DOHH2 (cell line): ENCODE measurements around the gene INHBB.
"Not testable (repeated sequence)": the region's sequence is repeated elsewhere in the genome, so short reads cannot be mapped to it uniquely, and the experiment has no call there.

Source experiments
- H3F3A ChIP-seq: fragments of 200-600 bp; sonication (generic), shearing (Covaris generic); 2 replicates; pipeline ENCODE4 v1.6.0; 2016; ENCODE audit warnings: antibody characterized with exemption, mild to moderate bottlenecking; ENCODE audit not compliant: control insufficient read depth, insufficient read depth
- H3K27ac ChIP-seq: fragments of 200-600 bp; sonication (generic); 2 replicates; pipeline ENCODE4 v1.5.1; 2014; ENCODE audit warnings: low read depth, mild to moderate bottlenecking, low read length, moderate library complexity
- H3K27me3 ChIP-seq: fragments of 200-600 bp; sonication (generic); 2 replicates; pipeline ENCODE4 v1.6.1; 2014; ENCODE audit warnings: mild to moderate bottlenecking, low read length, mixed read lengths; ENCODE audit not compliant: control insufficient read depth
- H3K36me3 ChIP-seq: fragments of 200-600 bp; sonication (generic); 2 replicates; pipeline ENCODE4 v1.6.1; 2014; ENCODE audit warnings: mild to moderate bottlenecking, low read length, moderate library complexity, mixed read lengths; ENCODE audit not compliant: control insufficient read depth
- H3K4me1 ChIP-seq: fragments of 200-600 bp; sonication (generic); 2 replicates; pipeline ENCODE4 v1.6.1; 2014; ENCODE audit warnings: mild to moderate bottlenecking, low read length, mixed read lengths; ENCODE audit not compliant: control insufficient read depth
- H3K4me2 ChIP-seq: fragments of 200-600 bp; sonication (generic); 2 replicates; pipeline ENCODE4 v1.6.0; 2014; ENCODE audit warnings: mild to moderate bottlenecking, low read length, moderate library complexity
- H3K4me3 ChIP-seq: fragments of 200-600 bp; sonication (generic); 2 replicates; pipeline ENCODE4 v1.5.1; 2014; ENCODE audit warnings: mild to moderate bottlenecking, low read length, mixed read lengths
- H3K79me2 ChIP-seq: fragments of 200-600 bp; sonication (generic); 2 replicates; pipeline ENCODE4 v1.6.1; 2014; ENCODE audit warnings: mild to moderate bottlenecking, low read length, mixed read lengths; ENCODE audit not compliant: control insufficient read depth
- H3K9me2 ChIP-seq: fragments of 200-600 bp; sonication (generic); replicated peaks from 2 replicates; pipeline ENCODE4 v1.6.1; 2014; ENCODE audit warnings: mild to moderate bottlenecking, low read length, mixed read lengths; ENCODE audit not compliant: control insufficient read depth
- H3K9me3 ChIP-seq: fragments of 200-600 bp; sonication (generic); 2 replicates; pipeline ENCODE4 v1.6.1; 2014; ENCODE audit warnings: antibody characterized with exemption, low read length, mixed read lengths; ENCODE audit not compliant: control insufficient read depth, insufficient read depth
- H4K20me1 ChIP-seq: fragments of 200-600 bp; sonication (generic); 2 replicates; pipeline ENCODE4 v1.6.0; 2014; ENCODE audit warnings: low read depth, mild to moderate bottlenecking, antibody characterized with exemption, low read length, moderate library complexity; ENCODE audit not compliant: control insufficient read depth, insufficient read depth
- EZH2phosphoT487 ChIP-seq: fragments of 200-600 bp; sonication (generic); IDR thresholded peaks from 2 replicates; pipeline ENCODE4 v1.6.1; 2017; ENCODE audit warnings: borderline replicate concordance, mild to moderate bottlenecking, antibody characterized with exemption, low read length, moderate library complexity, mixed read lengths
- TF ChIP-seq, protein P1 (sequence below): fragments of 200-600 bp; sonication (generic); IDR thresholded peaks from one replicate; pipeline ENCODE4 v1.5.1; 2014; ENCODE audit warnings: antibody characterized with exemption, mild to moderate bottlenecking, low read depth, low read length; ENCODE audit not compliant: poor library complexity, severe bottlenecking

The INHBB gene

GRCh38 chr2:120389036-120389391, 43.1 kb downstream of the INHBB start:
- H3K4me2 ChIP-seq = no peak overlapping the region

DNA sequence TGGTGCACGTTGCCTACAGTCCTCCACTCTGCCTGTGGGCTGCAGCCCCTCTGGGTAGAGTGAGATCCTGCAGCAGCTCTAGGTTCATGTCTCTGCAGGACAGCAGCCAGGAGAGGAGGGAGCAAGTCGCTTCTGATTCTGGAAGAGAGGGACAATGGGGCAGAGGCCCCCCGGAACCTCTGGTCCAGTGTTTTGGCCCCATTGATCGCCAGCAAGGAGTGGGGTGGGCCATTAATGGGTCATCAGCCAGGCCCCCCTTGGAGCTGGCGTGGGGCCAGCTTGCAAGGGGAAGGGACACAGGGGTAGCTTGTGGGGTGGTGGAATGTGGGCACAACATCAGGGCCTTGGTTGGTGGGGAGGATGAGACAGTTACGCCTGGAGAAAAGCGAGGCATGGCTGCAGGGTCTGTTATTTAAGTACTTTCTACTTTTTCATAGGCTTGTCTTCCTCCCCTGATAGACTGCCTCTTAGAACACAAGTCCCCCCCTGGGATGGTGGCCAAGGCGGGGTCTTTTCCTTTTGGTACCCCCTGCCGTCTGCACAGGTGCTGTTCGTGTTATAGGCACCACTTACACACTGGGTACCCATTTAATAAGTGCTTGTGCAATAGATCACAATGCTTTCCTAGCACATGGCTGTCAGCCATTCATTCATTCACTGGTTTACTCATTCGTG, 44.6 kb downstream of the INHBB start:
- H3K9me3 ChIP-seq = no peaks in the 10 kb centered on the region
- no peak overlapping the region for H3K27ac ChIP-seq
- no peaks in the 10 kb centered on the region for H3K79me2 ChIP-seq
- no peaks in the 10 kb centered on the region for H3K9me2 ChIP-seq
- no peaks in the 10 kb centered on the region for H3K27me3 ChIP-seq
- no peaks in the 10 kb centered on the region for H4K20me1 ChIP-seq
- H3F3A ChIP-seq = no peaks in the 10 kb centered on the region
- no peaks in the 10 kb centered on the region for H3K4me1 ChIP-seq
- TF ChIP-seq, protein P1, sequence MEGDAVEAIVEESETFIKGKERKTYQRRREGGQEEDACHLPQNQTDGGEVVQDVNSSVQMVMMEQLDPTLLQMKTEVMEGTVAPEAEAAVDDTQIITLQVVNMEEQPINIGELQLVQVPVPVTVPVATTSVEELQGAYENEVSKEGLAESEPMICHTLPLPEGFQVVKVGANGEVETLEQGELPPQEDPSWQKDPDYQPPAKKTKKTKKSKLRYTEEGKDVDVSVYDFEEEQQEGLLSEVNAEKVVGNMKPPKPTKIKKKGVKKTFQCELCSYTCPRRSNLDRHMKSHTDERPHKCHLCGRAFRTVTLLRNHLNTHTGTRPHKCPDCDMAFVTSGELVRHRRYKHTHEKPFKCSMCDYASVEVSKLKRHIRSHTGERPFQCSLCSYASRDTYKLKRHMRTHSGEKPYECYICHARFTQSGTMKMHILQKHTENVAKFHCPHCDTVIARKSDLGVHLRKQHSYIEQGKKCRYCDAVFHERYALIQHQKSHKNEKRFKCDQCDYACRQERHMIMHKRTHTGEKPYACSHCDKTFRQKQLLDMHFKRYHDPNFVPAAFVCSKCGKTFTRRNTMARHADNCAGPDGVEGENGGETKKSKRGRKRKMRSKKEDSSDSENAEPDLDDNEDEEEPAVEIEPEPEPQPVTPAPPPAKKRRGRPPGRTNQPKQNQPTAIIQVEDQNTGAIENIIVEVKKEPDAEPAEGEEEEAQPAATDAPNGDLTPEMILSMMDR = no peak
- TF ChIP-seq EZH2phosphoT487 = no peak
- no peak overlapping the region for H3K4me3 ChIP-seq
- H3K36me3 ChIP-seq = no peaks in the 10 kb centered on the region
- H3K4me2 ChIP-seq = no peak overlapping the region

More at GRCh38 chr2:120389036-120389391, 43.1 kb downstream of the INHBB start:
- Histone ChIP-seq H3K9me3 (no peaks in the 10 kb centered on the region), H3K4me1 (no peaks in the 10 kb centered on the region), H3K79me2 (no peaks in the 10 kb centered on the region), H3K36me3 (no peaks in the 10 kb centered on the region), H4K20me1 (no peaks in the 10 kb centered on the region), H3K27ac (no peak overlapping the region), H3K9me2 (no peaks in the 10 kb centered on the region), H3K4me3 (no peak overlapping the region), H3F3A (no peaks in the 10 kb centered on the region), H3K27me3 (no peaks in the 10 kb centered on the region)
- TF ChIP-seq, protein P1 = no peak
- no peak for TF ChIP-seq EZH2phosphoT487

DNA sequence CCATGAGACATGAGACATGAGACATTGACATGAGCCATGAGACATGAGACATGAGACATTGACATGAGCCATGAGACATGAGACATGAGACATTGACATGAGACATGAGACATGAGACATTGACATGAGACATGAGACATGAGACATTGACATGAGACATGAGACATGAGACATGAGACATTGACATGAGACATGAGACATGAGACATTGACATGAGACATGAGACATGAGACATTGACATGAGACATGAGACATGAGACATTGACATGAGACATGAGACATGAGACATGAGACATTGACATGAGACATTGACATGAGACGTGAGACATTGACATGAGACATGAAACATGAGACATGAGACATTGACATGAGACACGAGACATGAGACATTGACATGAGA, 45.4 kb downstream of the INHBB start:
- not testable (repeated sequence) for H3K4me2 ChIP-seq, H3K4me1 ChIP-seq, H3K27me3 ChIP-seq

DNA sequence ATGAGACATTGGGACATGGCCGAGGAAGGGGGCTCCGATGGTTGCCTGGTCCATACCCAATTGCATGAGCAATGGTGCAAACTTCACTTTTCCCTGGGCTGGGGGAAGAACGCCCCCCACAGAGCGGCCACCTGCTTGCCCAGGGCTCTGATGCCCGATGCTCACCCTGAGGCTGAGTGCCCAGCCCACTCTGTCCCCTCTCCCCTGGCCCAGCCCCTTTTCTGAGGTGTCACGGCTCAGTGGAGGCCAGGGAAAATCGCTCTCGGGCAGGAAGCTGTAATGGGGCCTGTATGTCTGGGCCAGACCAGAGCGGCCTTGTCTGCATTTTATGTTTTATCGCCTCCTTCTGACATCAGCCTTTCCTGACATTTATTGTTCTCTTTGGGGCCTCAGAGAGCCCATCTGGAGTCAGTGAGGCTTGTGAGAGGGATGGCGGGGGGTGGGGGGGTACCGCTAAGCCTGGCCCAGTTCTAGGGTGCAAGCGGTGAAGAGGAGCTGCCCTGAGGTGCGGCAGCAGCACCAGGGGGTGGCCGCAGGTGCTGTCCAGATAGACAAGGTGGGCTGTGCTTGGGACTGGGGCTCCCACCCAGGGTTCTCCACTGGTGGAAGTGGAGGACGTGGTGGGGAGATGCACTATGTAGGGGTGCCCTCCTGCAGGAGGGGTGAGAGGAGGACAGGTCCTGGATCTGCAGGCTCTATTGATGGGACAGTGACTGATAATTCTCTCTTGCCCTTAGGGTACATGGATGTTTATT, 46.2 kb downstream of the INHBB start:
- Histone ChIP-seq H3K9me3 (no peaks in the 10 kb centered on the region), H3K27ac (no peak overlapping the region), H3K27me3 (no peaks in the 10 kb centered on the region), H3F3A (no peaks in the 10 kb centered on the region), H3K9me2 (no peaks in the 10 kb centered on the region), H3K36me3 (no peaks in the 10 kb centered on the region), H3K4me1 (no peaks in the 10 kb centered on the region), H3K79me2 (no peaks in the 10 kb centered on the region), H3K4me3 (no peak overlapping the region), H3K4me2 (no peak overlapping the region), H4K20me1 (no peaks in the 10 kb centered on the region)
- TF ChIP-seq EZH2phosphoT487 = no peak
- TF ChIP-seq, protein P1 = no peak

More for the DNA sequence above, 45.4 kb downstream of the INHBB start:
- H3K9me3 ChIP-seq, H3K36me3 ChIP-seq, H3F3A ChIP-seq, H4K20me1 ChIP-seq, H3K9me2 ChIP-seq, H3K4me3 ChIP-seq, H3K27ac ChIP-seq, H3K79me2 ChIP-seq: not testable (repeated sequence)
